Liver (tissue), 9 donors: ENCODE data around the gene CCT7. TPM values are rescaled to one million over a fixed set of nuclear protein-coding genes. Genes with fewer than 3 reads are reported as not detected.

Source experiments
- DNase-seq: peaks from one replicate; pipeline ENCODE4 v3.0.0-alpha.2; 2017; ENCODE audit warnings: low spot score
- H3K27ac ChIP-seq, 2 donors: one replicate each; pipeline ENCODE4 v1.7.0; 2013; ENCODE audit warnings: inconsistent platforms in 2 of 2, low read length in 2 of 2, control low read depth in 1 of 2, low read depth in 1 of 2, mild to moderate bottlenecking in 1 of 2
- H3K27me3 ChIP-seq, 4 donors: one replicate each; pipeline versions ENCODE4 v1.6.1 to v1.7.0; 2013; ENCODE audit warnings: low read length in 3 of 4, inconsistent platforms in 1 of 4, mild to moderate bottlenecking in 1 of 4, moderate library complexity in 1 of 4; ENCODE audit not compliant: control insufficient read depth in 4 of 4, insufficient read depth in 4 of 4
- H3K36me3 ChIP-seq, 4 donors: one replicate each; pipeline versions ENCODE4 v1.6.1 to v1.7.0; 2013; ENCODE audit warnings: low read length in 3 of 4, mild to moderate bottlenecking in 3 of 4, low read depth in 1 of 4, moderate library complexity in 1 of 4; ENCODE audit not compliant: control insufficient read depth in 4 of 4, insufficient read depth in 3 of 4
- H3K4me1 ChIP-seq, 4 donors: one replicate each; pipeline versions ENCODE4 v1.6.1 to v1.7.0; 2013; ENCODE audit warnings: low read length in 3 of 4, mild to moderate bottlenecking in 3 of 4, moderate library complexity in 1 of 4; ENCODE audit not compliant: control insufficient read depth in 4 of 4, insufficient read depth in 4 of 4
- H3K4me3 ChIP-seq, 3 donors: one replicate each; pipeline versions ENCODE4 v1.6.1 to v1.7.0; 2013; ENCODE audit warnings: low read length in 3 of 3, control low read depth in 1 of 3, low read depth in 1 of 3, mild to moderate bottlenecking in 1 of 3
- H3K9ac ChIP-seq, 2 donors: one replicate each; pipeline ENCODE4 v1.7.0; 2013; ENCODE audit warnings: low read length in 2 of 2, mild to moderate bottlenecking in 2 of 2, moderate library complexity in 2 of 2, control low read depth in 1 of 2, low read depth in 1 of 2
- H3K9me3 ChIP-seq, 4 donors: one replicate each; pipeline versions ENCODE4 v1.6.1 to v1.7.0; 2013; ENCODE audit warnings: low read length in 3 of 4; ENCODE audit not compliant: control insufficient read depth in 4 of 4
- CTCF ChIP-seq: fragments of 150-350 bp; IDR thresholded peaks from 2 replicates; pipeline ENCODE4 v1.5.1; 2017; ENCODE audit warnings: improper control_type of control experiment, low read depth, low read length; ENCODE audit not compliant: missing input control
- EGR1 ChIP-seq, 2 donors: IDR thresholded peaks; 2 replicates each; pipeline ENCODE4 v1.6.1; 2016 to 2018; ENCODE audit warnings: antibody characterized with exemption in 2 of 2, low read depth in 2 of 2
- FOXA2 ChIP-seq: IDR thresholded peaks from 2 replicates; pipeline ENCODE4 v1.6.1; 2016; ENCODE audit warnings: antibody characterized with exemption
- GABPA ChIP-seq, 2 donors: IDR thresholded peaks in 1 of 2; conservative IDR thresholded peaks in 1 of 2; 2 replicates each; pipeline ENCODE4 v1.6.1; 2016; ENCODE audit warnings: antibody characterized with exemption in 2 of 2, mild to moderate bottlenecking in 1 of 2, moderate library complexity in 1 of 2
- HNF4A ChIP-seq, 2 donors: conservative IDR thresholded peaks; 2 replicates each; pipeline ENCODE4 v1.6.1; 2016; ENCODE audit warnings: antibody characterized with exemption in 2 of 2, mild to moderate bottlenecking in 2 of 2
- RAD21 ChIP-seq, 2 donors: IDR thresholded peaks; 2 replicates each; pipeline ENCODE4 v1.6.1; 2016; ENCODE audit warnings: antibody characterized with exemption in 2 of 2, mild to moderate bottlenecking in 2 of 2
- REST ChIP-seq: IDR thresholded peaks from 2 replicates; pipeline ENCODE4 v1.6.1; 2016; ENCODE audit warnings: antibody characterized with exemption, mild to moderate bottlenecking
- RXRA ChIP-seq, 2 donors: IDR thresholded peaks; 2 replicates each; pipeline ENCODE4 v1.6.1; 2017 to 2018; ENCODE audit warnings: antibody characterized with exemption in 2 of 2, mild to moderate bottlenecking in 1 of 2
- SP1 ChIP-seq: IDR thresholded peaks from 2 replicates; pipeline ENCODE4 v1.6.1; 2018; ENCODE audit warnings: antibody characterized with exemption, mild to moderate bottlenecking
- TAF1 ChIP-seq: conservative IDR thresholded peaks from 2 replicates; pipeline ENCODE4 v1.6.1; 2016; ENCODE audit warnings: antibody characterized with exemption, mild to moderate bottlenecking
- WGBS: extraction: QIAGEN DNeasy Blood & Tissue Kit; methylation state at CpG from one replicate; pipeline ENCODE4 v1.1.7; 2013; 5-methylcytosine and 5-hydroxymethylcytosine counted together
- polyA plus RNA-seq, 2 donors: library from polyadenylated mRNA; stranded (reverse) in 1 of 2; unstranded in 1 of 2; fragments of 200-250 nt in 1 of 2; fragments of >200 nt in 1 of 2; fragmentation: Nextera tagmentation in 1 of 2; extraction: Ambion mirVana in 1 of 2; gene quantifications; one replicate each; pipeline versions ENCODE4 v1.2.1 to v1.2.3, GENCODE V29; 2013 to 2015
- total RNA-seq, 2 donors: library from RNA; depleted of rRNA; stranded (reverse); fragments of >200 nt; gene quantifications; one replicate each; pipeline ENCODE4 v1.2.3, GENCODE V29; 2014
- TF ChIP-seq, protein P1 (sequence below): IDR thresholded peaks from 2 replicates; pipeline ENCODE4 v1.6.1; 2016; ENCODE audit warnings: antibody characterized with exemption
- TF ChIP-seq, protein P2 (sequence below): IDR thresholded peaks from 2 replicates; pipeline ENCODE4 v1.6.1; 2016; ENCODE audit warnings: antibody characterized with exemption
- donor health status: healthy.
- donor health status: healthy.
- donor health status: healthy.
- donor health status: healthy.
- donor health status: healthy.

The CCT7 gene
- total and polyA plus RNA-seq, 4 donors: 83.7 to 115 (median 101) TPM

DNA sequence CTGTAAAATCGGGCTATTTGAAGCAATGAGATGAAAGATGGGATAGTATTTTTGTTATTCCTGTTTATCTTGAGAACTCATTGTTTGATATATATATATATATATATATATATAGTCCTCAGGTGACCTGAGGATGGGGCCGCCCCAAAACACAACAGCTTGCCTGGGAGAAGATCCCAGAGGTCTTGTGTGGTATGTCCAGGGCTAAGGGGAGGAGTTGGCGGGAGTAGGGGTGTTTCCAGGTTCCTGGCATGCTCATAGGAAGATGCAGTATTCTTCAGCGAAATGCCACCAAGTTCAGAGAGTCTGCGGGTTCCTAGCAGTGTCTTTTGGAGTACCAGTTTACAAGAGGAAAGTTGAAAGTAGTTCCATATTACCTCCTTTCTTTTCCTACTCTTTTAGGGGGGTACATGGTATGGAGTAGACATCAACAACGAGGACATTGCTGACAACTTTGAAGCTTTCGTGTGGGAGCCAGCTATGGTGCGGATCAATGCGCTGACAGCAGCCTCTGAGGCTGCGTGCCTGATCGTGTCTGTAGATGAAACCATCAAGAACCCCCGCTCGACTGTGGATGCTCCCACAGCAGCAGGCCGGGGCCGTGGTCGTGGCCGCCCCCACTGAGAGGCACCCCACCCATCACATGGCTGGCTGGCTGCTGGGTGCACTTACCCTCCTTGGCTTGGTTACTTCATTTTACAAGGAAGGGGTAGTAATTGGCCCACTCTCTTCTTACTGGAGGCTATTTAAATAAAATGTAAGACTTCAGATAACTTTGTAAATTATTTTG is 18.3 kb downstream of the CCT7 start:
- H3K36me3 ChIP-seq: peaks cover 11 to 67% (median 47%) of the 10 kb centered on the region in 4 donors
- no peaks in the 10 kb centered on the region for H3K4me1 ChIP-seq
- DNase-seq: no peak
- no peaks in the 10 kb centered on the region for H3K9me3 ChIP-seq
- no peaks in the 10 kb centered on the region for H3K27me3 ChIP-seq
- H3K4me3 ChIP-seq: no peak overlapping the region
- H3K9ac ChIP-seq: no peak overlapping the region
- no peak overlapping the region for H3K27ac ChIP-seq
- 95% methylated on average over 17 of the region's 17 CpGs for WGBS
- TF ChIP-seq RAD21 (IDR thresholded peaks at IDR 0.05): no peak
- TF ChIP-seq RXRA (IDR thresholded peaks at IDR 0.05): no peak
- TF ChIP-seq TAF1: no peak
- no peak for TF ChIP-seq HNF4A (conservative IDR thresholded peaks at IDR 0.05)
- TF ChIP-seq, protein P1, sequence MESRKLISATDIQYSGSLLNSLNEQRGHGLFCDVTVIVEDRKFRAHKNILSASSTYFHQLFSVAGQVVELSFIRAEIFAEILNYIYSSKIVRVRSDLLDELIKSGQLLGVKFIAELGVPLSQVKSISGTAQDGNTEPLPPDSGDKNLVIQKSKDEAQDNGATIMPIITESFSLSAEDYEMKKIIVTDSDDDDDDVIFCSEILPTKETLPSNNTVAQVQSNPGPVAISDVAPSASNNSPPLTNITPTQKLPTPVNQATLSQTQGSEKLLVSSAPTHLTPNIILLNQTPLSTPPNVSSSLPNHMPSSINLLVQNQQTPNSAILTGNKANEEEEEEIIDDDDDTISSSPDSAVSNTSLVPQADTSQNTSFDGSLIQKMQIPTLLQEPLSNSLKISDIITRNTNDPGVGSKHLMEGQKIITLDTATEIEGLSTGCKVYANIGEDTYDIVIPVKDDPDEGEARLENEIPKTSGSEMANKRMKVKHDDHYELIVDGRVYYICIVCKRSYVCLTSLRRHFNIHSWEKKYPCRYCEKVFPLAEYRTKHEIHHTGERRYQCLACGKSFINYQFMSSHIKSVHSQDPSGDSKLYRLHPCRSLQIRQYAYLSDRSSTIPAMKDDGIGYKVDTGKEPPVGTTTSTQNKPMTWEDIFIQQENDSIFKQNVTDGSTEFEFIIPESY: no peak
- no peak for TF ChIP-seq GABPA (IDR thresholded peaks at IDR 0.05 in 1 of 2, conservative IDR thresholded peaks at IDR 0.05 in 1 of 2)
- no peak for TF ChIP-seq REST

DNA sequence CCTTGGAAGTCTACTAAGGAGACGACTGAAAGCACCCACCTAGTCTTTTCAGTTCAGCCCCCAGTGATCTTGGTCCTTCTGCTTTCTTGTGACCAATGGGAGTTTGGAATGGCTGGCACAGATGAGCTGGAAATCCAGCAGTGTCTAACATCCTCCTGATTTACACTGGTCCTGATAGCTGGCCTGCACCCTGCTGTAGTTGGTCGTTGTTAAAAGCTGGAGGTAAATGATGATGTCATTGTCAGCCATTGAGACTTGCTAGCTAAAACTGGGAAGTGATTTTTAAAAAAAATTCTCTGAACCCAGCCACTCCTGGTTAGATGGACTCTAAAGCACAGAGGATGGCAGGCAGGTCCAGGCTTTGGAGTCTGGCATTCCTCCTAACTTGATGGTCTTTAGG is 19.3 kb downstream of the CCT7 start:
- Histone ChIP-seq H3K4me3 (no peak overlapping the region), H3K9ac (no peak overlapping the region), H3K27me3 (no peaks in the 10 kb centered on the region), H3K27ac (no peak overlapping the region), H3K9me3 (no peaks in the 10 kb centered on the region), H3K36me3 (peaks cover 9 to 58% (median 39%) of the 10 kb centered on the region in 4 donors), H3K4me1 (no peaks in the 10 kb centered on the region)
- TF ChIP-seq REST (no peak), FOXA2 (no peak), GABPA (IDR thresholded peaks at IDR 0.05 in 1 of 2, conservative IDR thresholded peaks at IDR 0.05 in 1 of 2) (no peak), CTCF (no peak), SP1 (no peak), EGR1 (IDR thresholded peaks at IDR 0.05; ENCODE audit: low read depth in 2 of 2) (no peak), HNF4A (conservative IDR thresholded peaks at IDR 0.05) (no peak)
- TF ChIP-seq, protein P2, sequence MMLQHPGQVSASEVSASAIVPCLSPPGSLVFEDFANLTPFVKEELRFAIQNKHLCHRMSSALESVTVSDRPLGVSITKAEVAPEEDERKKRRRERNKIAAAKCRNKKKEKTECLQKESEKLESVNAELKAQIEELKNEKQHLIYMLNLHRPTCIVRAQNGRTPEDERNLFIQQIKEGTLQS: no peak
- 83% methylated on average over 2 of the region's 2 CpGs for WGBS
- no peak for DNase-seq
